GM12865 (cell line): Measurements from ENCODE around the gene ZP1.
A peak's percentile ranks its signal among the peaks of the same experiment; 100 is the strongest.

Experiments used
- DNase-seq: peaks from one replicate; pipeline ENCODE4 v3.0.0; 2010; ENCODE audit warnings: low read depth
- H3K4me3 ChIP-seq: 2 replicates; pipeline ENCODE4 v1.5.1; 2011; ENCODE audit warnings: mild to moderate bottlenecking, low read depth, low read length, control low read depth
- CTCF ChIP-seq: IDR thresholded peaks from 2 replicates; pipeline ENCODE4 v1.5.1; 2011; ENCODE audit warnings: low read length, control low read depth, low read depth, inconsistent platforms; ENCODE audit not compliant: insufficient read depth; ENCODE audit errors: missing control alignments

Gene ZP1

GRCh38 chr11:60838132-60838531 lies 29.2 kb upstream of the ZP1 start:
- DNase-seq = peak; percentile 24
- TF ChIP-seq CTCF = peak; percentile 23
- H3K4me3 ChIP-seq = no peak overlapping the region

GRCh38 chr11:60840470-60841430 lies 26.6 kb upstream of the ZP1 start:
- no peak overlapping the region for H3K4me3 ChIP-seq
- TF ChIP-seq CTCF = no peak

GRCh38 chr11:60841797-60842667 lies 25.3 kb upstream of the ZP1 start, which contains the start of gene CCDC86:
Gene CCDC86 (plus strand): TSS chr11:60842113. CDS start chr11:60842125, 12 bp downstream.
- peak; percentile 98 for DNase-seq
- TF ChIP-seq CTCF = no peak
- H3K4me3 ChIP-seq = peak within 1 kb of the TSS; percentile 93

More at GRCh38 chr11:60840470-60841430, 26.6 kb upstream of the ZP1 start:
- DNase-seq = no peak

GRCh38 chr11:60842668-60843600 lies 24.4 kb upstream of the ZP1 start:
- no peak for TF ChIP-seq CTCF
- peak overlapping the region; percentile 93 for H3K4me3 ChIP-seq
- DNase-seq = no peak

- no peak for TF ChIP-seq CTCF
- DNase-seq = no peak
- H3K4me3 ChIP-seq = peak overlapping the region; percentile 93
These were observed 23.1 kb upstream of the ZP1 start for GRCh38 chr11:60844045-60844869.
